PC-3 (cell line): ENCODE data around the gene DTL. TPM values are rescaled to one million over a fixed set of nuclear protein-coding genes. Genes with fewer than 3 reads are reported as not detected.

Source experiments
- ATAC-seq: fragments of 200-7000 bp; cut with Tn5 transposase; 2 replicates; pipeline ENCODE4 v1.9.1; 2020; ENCODE audit warnings: mild to moderate bottlenecking, moderate library complexity
- BruUV-seq: library from RNA; stranded (reverse); fragments of 400-500 nt; replicated peaks from 2 replicates; lab custom pipeline; 2021; lab: Mats Ljungman, UMichigan
- CTCF ChIA-PET: fragments of 300-600 bp; sonication (Branson Sonifier 250); formaldehyde crosslinking; loops from one replicate; lab custom pipeline; 2022; ENCODE audit warnings: antibody characterized with exemption; lab: Charles Lee
- POLR2A ChIA-PET: fragments of 300-600 bp; sonication (Branson Sonifier 250); formaldehyde crosslinking; loops from one replicate; lab custom pipeline; 2022; ENCODE audit warnings: antibody characterized with exemption; ENCODE audit not compliant: unreplicated experiment; lab: Charles Lee
- DNase-seq: peaks from one replicate; pipeline ENCODE4 v3.0.0-alpha.2; 2015
- H2AFZ ChIP-seq: fragments of 300-600 bp; sonication (generic); 2 replicates; pipeline ENCODE4 v1.6.0; 2016; ENCODE audit warnings: antibody characterized with exemption, low read length
- H3F3A ChIP-seq: fragments of 300-600 bp; sonication (generic); one replicate; pipeline ENCODE4 v1.6.0; 2017; ENCODE audit warnings: antibody characterized with exemption, low read length, control low read depth, mild to moderate bottlenecking; ENCODE audit not compliant: unreplicated experiment
- H3K27ac ChIP-seq: fragments of 300-600 bp; sonication (generic); 2 replicates; pipeline ENCODE4 v1.5.1; 2016; ENCODE audit warnings: mild to moderate bottlenecking, low read length
- H3K27me3 ChIP-seq: fragments of 300-600 bp; sonication (generic); 2 replicates; pipeline ENCODE4 v1.6.1; 2016; ENCODE audit warnings: low read length, mixed read lengths
- H3K36me3 ChIP-seq: fragments of 300-600 bp; sonication (generic); 2 replicates; pipeline ENCODE4 v1.6.1; 2016; ENCODE audit warnings: low read depth, mixed run types, low read length, mixed read lengths
- H3K4me1 ChIP-seq: fragments of 300-600 bp; sonication (generic); 2 replicates; pipeline ENCODE4 v1.5.1; 2016; ENCODE audit warnings: low read length; ENCODE audit not compliant: insufficient read depth
- H3K4me2 ChIP-seq: fragments of 300-600 bp; sonication (generic); 2 replicates; pipeline ENCODE4 v1.6.0; 2016; ENCODE audit warnings: low read length
- H3K4me3 ChIP-seq: fragments of 300-600 bp; sonication (generic); 2 replicates; pipeline ENCODE4 v1.5.1; 2016; ENCODE audit warnings: mild to moderate bottlenecking, low read length, mixed read lengths
- H3K79me2 ChIP-seq: fragments of 300-600 bp; sonication (generic); 2 replicates; pipeline ENCODE4 v1.6.1; 2017; ENCODE audit warnings: low read length, mixed read lengths
- H3K9ac ChIP-seq: fragments of 300-600 bp; sonication (generic); 2 replicates; pipeline ENCODE4 v1.6.0; 2016; ENCODE audit warnings: mild to moderate bottlenecking, low read length
- H3K9me2 ChIP-seq: fragments of 300-600 bp; sonication (generic); replicated peaks from 2 replicates; pipeline ENCODE4 v1.6.1; 2016; ENCODE audit warnings: mixed run types, low read length, mixed read lengths
- H3K9me3 ChIP-seq: fragments of 300-600 bp; sonication (generic); 2 replicates; pipeline ENCODE4 v1.6.1; 2016; ENCODE audit warnings: low read length, mixed read lengths
- H4K20me1 ChIP-seq: fragments of 300-600 bp; sonication (generic); 2 replicates; pipeline ENCODE4 v1.6.1; 2016; ENCODE audit warnings: low read length, mixed read lengths
- EZH2 ChIP-seq: fragments of 300-600 bp; sonication (generic); IDR thresholded peaks from one replicate; pipeline ENCODE4 v1.6.1; 2017; ENCODE audit warnings: antibody characterized with exemption, mild to moderate bottlenecking, low read length; ENCODE audit not compliant: unreplicated experiment
- EZH2phosphoT487 ChIP-seq: fragments of 300-600 bp; sonication (generic); IDR thresholded peaks from 2 replicates; pipeline ENCODE4 v1.6.1; 2018; ENCODE audit warnings: mild to moderate bottlenecking, antibody characterized with exemption, low read length, borderline replicate concordance
- intact Hi-C: fragments of 100-400 bp; cut with micrococcal nuclease; formaldehyde crosslinking; loops from 2 replicates; pipeline ENCODE4 v1.9.0; 2023
- total RNA-seq: library from RNA; depleted of rRNA; stranded (reverse); fragments of >200 nt; gene quantifications from 2 replicates; pipeline ENCODE4 v1.2.3, GENCODE V29; 2014
- TF ChIP-seq, protein P1 (sequence below): fragments of 300-600 bp; sonication (generic); conservative IDR thresholded peaks from 2 replicates; pipeline ENCODE4 v1.5.1; 2017; ENCODE audit warnings: antibody characterized with exemption, low read depth, mild to moderate bottlenecking, low read length

Gene DTL
- total RNA-seq, 1 experiment from 2014 or later, result 65.0 TPM

DNA sequence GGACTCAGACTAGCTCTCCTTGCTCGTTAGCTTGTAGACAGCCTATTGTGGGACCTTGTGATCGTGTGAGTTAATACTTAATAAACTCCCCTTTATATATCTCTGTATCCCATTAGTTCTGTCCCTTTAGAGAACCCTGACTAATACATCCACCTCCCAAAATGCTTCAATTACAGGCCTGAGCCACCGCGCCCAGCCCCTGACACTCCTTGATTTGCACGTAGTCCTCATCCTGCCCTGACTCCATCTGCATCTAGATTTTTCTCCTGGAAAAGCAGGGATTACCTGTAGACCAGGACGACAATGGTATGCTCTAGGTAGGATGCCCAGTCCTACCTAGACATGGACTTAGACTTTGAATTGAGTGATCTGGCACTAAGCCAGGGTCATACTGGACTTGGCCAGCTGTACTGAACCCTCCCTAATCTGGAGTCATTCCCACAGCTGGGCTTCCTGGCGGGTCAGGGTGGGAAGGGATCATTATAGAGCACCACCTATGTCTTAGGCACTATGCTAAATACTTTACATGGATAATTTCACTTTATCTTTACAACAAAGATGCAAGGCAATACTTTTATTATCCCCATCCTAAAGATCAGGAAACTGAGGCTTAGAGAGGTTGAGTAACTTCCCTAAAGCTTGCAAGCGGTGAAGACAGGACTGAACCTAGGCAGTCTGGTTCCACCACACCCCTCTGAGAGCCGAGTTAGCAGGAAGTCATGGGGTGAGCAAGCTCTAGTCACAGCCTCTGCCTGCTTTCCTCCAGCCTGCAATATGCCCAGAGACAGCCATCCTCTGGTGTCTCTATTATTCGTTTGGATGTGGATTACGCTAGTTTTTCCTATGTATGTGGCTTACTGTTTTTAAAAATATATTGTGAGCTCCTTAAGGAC is 89.4 kb downstream of the DTL start:
- DNase-seq, result no peak
- intact Hi-C loops, result no loop called here

DNA sequence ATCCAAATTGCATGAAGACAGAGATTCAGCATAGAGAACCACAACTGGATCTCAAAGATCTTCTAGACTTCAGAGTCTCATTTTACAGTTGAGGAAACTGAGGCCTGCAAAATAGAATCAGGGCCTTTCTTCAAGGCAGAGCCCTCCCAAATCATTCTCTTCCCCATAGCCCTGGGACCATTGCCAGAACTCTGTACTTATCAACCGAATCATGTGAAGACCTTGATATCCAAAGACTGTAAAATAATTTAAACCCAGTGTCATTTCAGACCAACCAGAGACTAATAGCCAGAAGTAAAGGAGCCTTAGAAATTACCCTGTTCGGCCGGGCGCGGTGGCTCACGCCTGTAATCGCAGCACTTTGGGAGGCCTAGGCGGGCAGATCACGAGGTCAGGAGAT is 90.1 kb downstream of the DTL start:
- no peak for TF ChIP-seq EZH2
- TF ChIP-seq EZH2phosphoT487, result no peak
- TF ChIP-seq, protein P1, sequence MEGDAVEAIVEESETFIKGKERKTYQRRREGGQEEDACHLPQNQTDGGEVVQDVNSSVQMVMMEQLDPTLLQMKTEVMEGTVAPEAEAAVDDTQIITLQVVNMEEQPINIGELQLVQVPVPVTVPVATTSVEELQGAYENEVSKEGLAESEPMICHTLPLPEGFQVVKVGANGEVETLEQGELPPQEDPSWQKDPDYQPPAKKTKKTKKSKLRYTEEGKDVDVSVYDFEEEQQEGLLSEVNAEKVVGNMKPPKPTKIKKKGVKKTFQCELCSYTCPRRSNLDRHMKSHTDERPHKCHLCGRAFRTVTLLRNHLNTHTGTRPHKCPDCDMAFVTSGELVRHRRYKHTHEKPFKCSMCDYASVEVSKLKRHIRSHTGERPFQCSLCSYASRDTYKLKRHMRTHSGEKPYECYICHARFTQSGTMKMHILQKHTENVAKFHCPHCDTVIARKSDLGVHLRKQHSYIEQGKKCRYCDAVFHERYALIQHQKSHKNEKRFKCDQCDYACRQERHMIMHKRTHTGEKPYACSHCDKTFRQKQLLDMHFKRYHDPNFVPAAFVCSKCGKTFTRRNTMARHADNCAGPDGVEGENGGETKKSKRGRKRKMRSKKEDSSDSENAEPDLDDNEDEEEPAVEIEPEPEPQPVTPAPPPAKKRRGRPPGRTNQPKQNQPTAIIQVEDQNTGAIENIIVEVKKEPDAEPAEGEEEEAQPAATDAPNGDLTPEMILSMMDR, result no peak
- Histone ChIP-seq H3K36me3 (no peaks in the 10 kb centered on the region), H3K27ac (no peak overlapping the region), H3F3A (no peaks in the 10 kb centered on the region), H3K4me3 (no peak overlapping the region), H3K27me3 (no peaks in the 10 kb centered on the region), H3K9me2 (no peaks in the 10 kb centered on the region), H3K9me3 (no peaks in the 10 kb centered on the region), H3K79me2 (no peaks in the 10 kb centered on the region), H3K9ac (no peak overlapping the region), H3K4me2 (no peak overlapping the region), H3K4me1 (no peaks in the 10 kb centered on the region), H2AFZ (no peak overlapping the region), H4K20me1 (no peaks in the 10 kb centered on the region)
- ATAC-seq, result no peak
- no TSS peak for BruUV-seq
- POLR2A ChIA-PET, result no interaction called here
- DNase-seq, result no peak
- CTCF ChIA-PET, result no interaction called here
- intact Hi-C loops, result no loop called here

More for the DNA sequence above, 89.4 kb downstream of the DTL start:
- ATAC-seq, result peak; percentile 78
- BruUV-seq, result no TSS peak
- Histone ChIP-seq H3K4me3 (no peak overlapping the region), H3K36me3 (no peaks in the 10 kb centered on the region), H3F3A (no peaks in the 10 kb centered on the region), H3K4me2 (no peak overlapping the region), H3K27me3 (no peaks in the 10 kb centered on the region), H3K27ac (no peak overlapping the region), H2AFZ (no peak overlapping the region), H3K79me2 (no peaks in the 10 kb centered on the region), H4K20me1 (no peaks in the 10 kb centered on the region), H3K9ac (no peak overlapping the region), H3K4me1 (no peaks in the 10 kb centered on the region), H3K9me2 (no peaks in the 10 kb centered on the region), H3K9me3 (no peaks in the 10 kb centered on the region)
- TF ChIP-seq, protein P1, result no peak
- no peak for TF ChIP-seq EZH2phosphoT487
- no peak for TF ChIP-seq EZH2
- CTCF ChIA-PET, result no interaction called here
- POLR2A ChIA-PET, result no interaction called here

DNA sequence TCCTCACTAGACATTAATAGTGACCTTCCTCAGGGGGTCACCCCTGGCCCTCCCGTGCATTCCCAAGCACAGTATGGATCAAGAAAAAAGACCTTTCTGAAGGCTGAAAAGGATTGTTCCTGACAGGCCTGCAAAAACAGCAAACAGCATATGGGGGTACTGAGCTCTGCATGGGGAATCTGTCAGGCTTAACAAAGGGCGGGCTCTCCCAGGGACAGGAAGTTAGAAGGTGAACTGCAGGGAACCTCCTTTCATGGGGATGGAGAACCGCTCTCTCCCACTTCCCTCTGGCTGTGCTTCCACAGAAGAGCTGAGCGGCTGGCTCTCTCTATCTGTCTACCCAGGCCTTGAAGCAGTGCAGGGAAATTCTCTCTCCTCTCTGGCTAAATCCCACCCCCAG is 91.7 kb downstream of the DTL start:
- ATAC-seq (no peak), DNase-seq (no peak)
- no peak overlapping the region for H3K27ac ChIP-seq
- no peak overlapping the region for H2AFZ ChIP-seq
- no peak overlapping the region for H3K9ac ChIP-seq
- no peaks in the 10 kb centered on the region for H3K9me2 ChIP-seq
- no TSS peak for BruUV-seq
- no peak overlapping the region for H3K4me3 ChIP-seq
- no peaks in the 10 kb centered on the region for H3K9me3 ChIP-seq
- H3K36me3 ChIP-seq, result no peaks in the 10 kb centered on the region
- CTCF ChIA-PET, result no interaction called here
- no peak overlapping the region for H3K4me2 ChIP-seq
- no peaks in the 10 kb centered on the region for H4K20me1 ChIP-seq
- POLR2A ChIA-PET, result no interaction called here
- H3F3A ChIP-seq, result no peaks in the 10 kb centered on the region
- intact Hi-C loops, result no loop called here
- H3K27me3 ChIP-seq, result no peaks in the 10 kb centered on the region
- H3K4me1 ChIP-seq, result no peaks in the 10 kb centered on the region
- no peak for TF ChIP-seq EZH2
- no peak for TF ChIP-seq EZH2phosphoT487
- TF ChIP-seq, protein P1, result no peak
- no peaks in the 10 kb centered on the region for H3K79me2 ChIP-seq
